ENCODE data around the gene MED8. TPM values are rescaled to one million over a fixed set of nuclear protein-coding genes. Genes with fewer than 3 reads are reported as not detected.
A peak's percentile ranks its signal among the peaks of the same experiment; 100 is the strongest.
"Not testable (repeated sequence)": the region's sequence is repeated elsewhere in the genome, so short reads cannot be mapped to it uniquely, and the experiment has no call there.

The MED8 gene
- total RNA-seq, 1 donor from 2014 or later, result 23.6 TPM

GRCh38 chr1:43414634-43415223, 25.1 kb upstream of the MED8 start:
- no peaks in the 10 kb centered on the region for H3K4me1 ChIP-seq
- H3K27me3 ChIP-seq, result no peaks in the 10 kb centered on the region
- no peaks in the 10 kb centered on the region for H3F3A ChIP-seq (ENCODE audit: low read depth)
- H3K79me2 ChIP-seq (ENCODE audit: low read depth), result no peaks in the 10 kb centered on the region
- H3K27me3 Mint-ChIP-seq (ENCODE audit: insufficient read depth, low read depth), result no peaks in the 10 kb centered on the region
- H3K36me3 ChIP-seq, result peaks cover 4% of the 10 kb centered on the region
- no peak overlapping the region for H3K27ac ChIP-seq
- peaks cover 8% of the 10 kb centered on the region for H3K36me3 Mint-ChIP-seq
- H3K27ac Mint-ChIP-seq, result no peak overlapping the region
- H3K4me2 ChIP-seq, result no peak overlapping the region
- no peaks in the 10 kb centered on the region for H3K4me1 Mint-ChIP-seq
- H3K9me3 Mint-ChIP-seq, result no peaks in the 10 kb centered on the region
- no peaks in the 10 kb centered on the region for H4K20me1 ChIP-seq (ENCODE audit: low read depth)
- peak; percentile 73 for TF ChIP-seq CTCF (IDR thresholded peaks at IDR 0.05)
- no peak for TF ChIP-seq EZH2 (IDR thresholded peaks at IDR 0.05)
- H3K4me3 ChIP-seq, result no peak overlapping the region
- no peaks in the 10 kb centered on the region for H3K9me3 ChIP-seq (ENCODE audit: low read depth)
- H2AFZ ChIP-seq (replicated peaks), result no peak overlapping the region
- H3K4me3 Mint-ChIP-seq, result no peak overlapping the region
- no peak overlapping the region for H3K9ac ChIP-seq
- peak; percentile 77 for DNase-seq (ENCODE audit: low spot score)

- not testable (repeated sequence) for H3K4me1 Mint-ChIP-seq; H3K27ac Mint-ChIP-seq; H3F3A ChIP-seq (ENCODE audit: low read depth); H2AFZ ChIP-seq (replicated peaks); H4K20me1 ChIP-seq (ENCODE audit: low read depth); H3K79me2 ChIP-seq (ENCODE audit: low read depth); H3K27me3 ChIP-seq; H3K9me3 ChIP-seq (ENCODE audit: low read depth); H3K4me1 ChIP-seq; H3K4me3 Mint-ChIP-seq; H3K36me3 ChIP-seq; H3K9ac ChIP-seq; H3K4me2 ChIP-seq; DNase-seq (ENCODE audit: low spot score); H3K9me3 Mint-ChIP-seq; H3K4me3 ChIP-seq; H3K27me3 Mint-ChIP-seq (ENCODE audit: insufficient read depth, low read depth); H3K27ac ChIP-seq
- peaks cover 18% of the 10 kb centered on the region for H3K36me3 Mint-ChIP-seq
Measured at GRCh38 chr1:43413426-43413825, 23.8 kb upstream of the MED8 start.

GRCh38 chr1:43410571-43410970, 21.0 kb upstream of the MED8 start:
- H3K27ac Mint-ChIP-seq, result no peak overlapping the region
- H3K79me2 ChIP-seq (ENCODE audit: low read depth), result no peaks in the 10 kb centered on the region
- no peak overlapping the region for H3K27ac ChIP-seq
- no peaks in the 10 kb centered on the region for H3K27me3 Mint-ChIP-seq (ENCODE audit: insufficient read depth, low read depth)
- no peaks in the 10 kb centered on the region for H3K4me1 Mint-ChIP-seq
- no peak overlapping the region for H3K4me2 ChIP-seq
- no peaks in the 10 kb centered on the region for H3K9me3 ChIP-seq (ENCODE audit: low read depth)
- no peak overlapping the region for H2AFZ ChIP-seq (replicated peaks)
- no peak for DNase-seq (ENCODE audit: low spot score)
- H3K4me3 Mint-ChIP-seq, result no peak overlapping the region
- H3K36me3 Mint-ChIP-seq, result peaks cover 26% of the 10 kb centered on the region
- no peak overlapping the region for H3K9ac ChIP-seq
- H3F3A ChIP-seq (ENCODE audit: low read depth), result no peaks in the 10 kb centered on the region
- no peaks in the 10 kb centered on the region for H3K27me3 ChIP-seq
- no peak for TF ChIP-seq EZH2phosphoT487 (IDR thresholded peaks at IDR 0.05)
- TF ChIP-seq EZH2 (IDR thresholded peaks at IDR 0.05), result no peak
- TF ChIP-seq CTCF (IDR thresholded peaks at IDR 0.05), result no peak
- H3K9me3 Mint-ChIP-seq, result no peaks in the 10 kb centered on the region
- no peaks in the 10 kb centered on the region for H4K20me1 ChIP-seq (ENCODE audit: low read depth)
- H3K4me3 ChIP-seq, result no peak overlapping the region
- no peaks in the 10 kb centered on the region for H3K4me1 ChIP-seq
- H3K36me3 ChIP-seq, result no peaks in the 10 kb centered on the region

- no peaks in the 10 kb centered on the region for H3K9me3 Mint-ChIP-seq
- Histone ChIP-seq H4K20me1 (ENCODE audit: low read depth) (no peaks in the 10 kb centered on the region), H3K4me1 (no peaks in the 10 kb centered on the region), H2AFZ (replicated peaks) (no peak overlapping the region), H3K27me3 (no peaks in the 10 kb centered on the region), H3K4me3 (no peak overlapping the region), H3K9me3 (ENCODE audit: low read depth) (no peaks in the 10 kb centered on the region), H3K9ac (no peak overlapping the region), H3K4me2 (no peak overlapping the region), H3K79me2 (ENCODE audit: low read depth) (no peaks in the 10 kb centered on the region), H3K36me3 (no peaks in the 10 kb centered on the region), H3K27ac (no peak overlapping the region), H3F3A (ENCODE audit: low read depth) (no peaks in the 10 kb centered on the region)
- no peaks in the 10 kb centered on the region for H3K27me3 Mint-ChIP-seq (ENCODE audit: insufficient read depth, low read depth)
- no peak for TF ChIP-seq CTCF (IDR thresholded peaks at IDR 0.05)
- peaks cover 41% of the 10 kb centered on the region for H3K36me3 Mint-ChIP-seq
- H3K4me3 Mint-ChIP-seq, result no peak overlapping the region
- no peak for DNase-seq (ENCODE audit: low spot score)
- H3K4me1 Mint-ChIP-seq, result no peaks in the 10 kb centered on the region
- H3K27ac Mint-ChIP-seq, result no peak overlapping the region
Measured at GRCh38 chr1:43405876-43406234, 16.3 kb upstream of the MED8 start.

All from neural progenitor cell (in vitro differentiated cells).